ENCODE results near the gene UGT2B15. TPM values are rescaled to one million over a fixed set of nuclear protein-coding genes. Genes with fewer than 3 reads are reported as not detected.

The UGT2B15 gene
- total and polyA plus RNA-seq, 10 of the 15 experiments (the other 5 are each of a cell fraction or from before 2014, with no cell fraction given), result not detected

GRCh38 chr4:68599150-68599549 lies 71.3 kb downstream of the UGT2B15 start:
- ChIA-PET CTCF (no interaction called here), POLR2A (no interaction called here), RAD21 (ENCODE audit: unreplicated experiment) (no interaction called here), SMC1A (ENCODE audit: uncharacterized antibody, unreplicated experiment) (no interaction called here)
- no peak overlapping the region for H3K4me3 ChIP-seq
- no peaks in the 10 kb centered on the region for H3K79me2 ChIP-seq (ENCODE audit: control insufficient read depth, insufficient read depth, low read length)
- in situ Hi-C loops (cut with MboI), result loop anchor here (25.0 kb wide), 1 partner anchor 88 kb away; no protein-coding TSS in a partner anchor
- no TSS peak for BruUV-seq (replicated peaks)
- H3K9ac ChIP-seq (ENCODE audit: control insufficient read depth, insufficient read depth, low read length), result no peak overlapping the region
- no peaks in the 10 kb centered on the region for H3K27me3 ChIP-seq (replicated peaks in 1 of 2; ENCODE audit: control insufficient read depth in 2 of 2, insufficient read depth in 2 of 2, low read length in 1 of 2)
- H3K27ac ChIP-seq (ENCODE audit: control insufficient read depth, insufficient read depth), result no peak overlapping the region
- no peaks in the 10 kb centered on the region for H3K36me3 ChIP-seq (ENCODE audit: control insufficient read depth in 2 of 2, insufficient read depth in 2 of 2, low read length in 1 of 2)
- H3K9me3 ChIP-seq (replicated peaks; ENCODE audit: control insufficient read depth, insufficient read depth, low read length), result no peaks in the 10 kb centered on the region
- H4K20me1 ChIP-seq (ENCODE audit: control insufficient read depth, insufficient read depth), result no peaks in the 10 kb centered on the region
- FAIRE-seq, result no peak
- H2AFZ ChIP-seq (ENCODE audit: control insufficient read depth, low read depth, low read length), result no peak overlapping the region
- no CpG with 5 or more reads among the region's 3 CpGs for WGBS (ENCODE audit: insufficient coverage, insufficient replicate concordance, low lambda C conversion rate, missing lambda C conversion rate)
- no peak for ATAC-seq
- intact Hi-C loops (cut with micrococcal nuclease; ENCODE audit: unreplicated experiment), result no loop called here
- H3K4me2 ChIP-seq (ENCODE audit: control insufficient read depth, insufficient read depth), result no peak overlapping the region
- no peaks in the 10 kb centered on the region for H3K4me1 ChIP-seq (ENCODE audit: control insufficient read depth, insufficient read depth, low read length)
- DNase-seq (ENCODE audit: low read depth, low spot score), result no peak
- TF ChIP-seq KLF5 (IDR thresholded peaks at IDR 0.05; ENCODE audit: partially characterized antibody), result no peak
- TF ChIP-seq ZZZ3 (IDR thresholded peaks at IDR 0.05; ENCODE audit: control insufficient read depth, insufficient read length, low read depth), result no peak
- no peak for TF ChIP-seq ZNF687 (IDR thresholded peaks at IDR 0.05)
- TF ChIP-seq YY1 (IDR thresholded peaks at IDR 0.05; ENCODE audit: low read depth, low read length), result no peak
- no peak for TF ChIP-seq RCOR1 (conservative IDR thresholded peaks at IDR 0.05; ENCODE audit: low read depth, low read length)
- TF ChIP-seq ZNF622 (IDR thresholded peaks at IDR 0.05), result no peak
- no peak for TF ChIP-seq STAT3 (IDR thresholded peaks at IDR 0.05; ENCODE audit: low read depth, low read length)
- TF ChIP-seq PML (IDR thresholded peaks at IDR 0.05; ENCODE audit: low read length), result no peak
